NCI-H526 (cell line): ENCODE results near the gene BCORL1.

Experiments
- DNase-seq, 2 experiments: peaks; one replicate each; lab custom pipeline; 2025; lab: John Stamatoyannopoulos, UW

Gene BCORL1

DNA sequence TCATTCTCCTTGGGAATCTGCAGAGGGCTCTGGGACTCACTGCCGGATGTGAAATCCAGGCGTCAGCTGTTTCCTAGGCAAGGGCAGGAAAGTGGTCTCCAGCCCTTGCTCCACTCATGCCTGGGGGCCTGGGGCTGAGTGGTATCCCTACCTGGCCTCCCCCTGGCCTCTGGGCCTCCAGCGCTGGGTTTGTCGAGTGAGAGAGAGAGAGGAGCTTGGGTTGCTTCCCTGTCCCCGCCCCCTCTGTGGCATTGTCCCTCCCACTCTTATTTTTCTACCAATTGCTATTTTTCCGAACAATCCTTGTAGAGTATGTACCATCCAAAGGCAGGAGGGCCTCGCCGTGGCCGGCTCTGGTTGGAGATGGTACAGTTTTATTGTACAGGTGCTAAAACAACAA lies 74.8 kb downstream of the BCORL1 start:
- no peak for DNase-seq

DNA sequence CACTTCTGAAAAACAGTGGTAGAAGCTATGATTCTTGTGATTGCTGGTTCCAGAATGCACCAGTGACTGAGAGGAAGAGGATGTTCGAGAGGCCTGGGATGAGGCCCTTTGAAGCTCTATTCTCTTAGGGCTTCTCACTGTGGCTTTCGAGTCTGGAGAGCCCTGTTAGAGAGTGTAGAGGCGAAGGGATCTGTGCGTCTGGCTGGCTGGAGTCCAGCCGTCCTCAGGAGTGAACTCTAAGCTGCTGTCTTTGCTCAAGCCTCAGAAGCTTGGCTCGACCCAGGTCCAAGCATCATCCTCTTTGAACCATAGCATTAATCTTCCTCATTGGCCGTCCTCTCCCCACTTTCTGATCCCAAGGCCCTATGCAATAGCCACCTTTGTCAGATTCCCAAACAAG lies 76.2 kb downstream of the BCORL1 start:
- no peak for DNase-seq

GRCh38 chrX:130060122-130061069 lies 78.0 kb downstream of the BCORL1 start:
- DNase-seq: peak; percentile 46 to 85

GRCh38 chrX:130066975-130067615 lies 84.7 kb downstream of the BCORL1 start:
- DNase-seq: no peak

DNA sequence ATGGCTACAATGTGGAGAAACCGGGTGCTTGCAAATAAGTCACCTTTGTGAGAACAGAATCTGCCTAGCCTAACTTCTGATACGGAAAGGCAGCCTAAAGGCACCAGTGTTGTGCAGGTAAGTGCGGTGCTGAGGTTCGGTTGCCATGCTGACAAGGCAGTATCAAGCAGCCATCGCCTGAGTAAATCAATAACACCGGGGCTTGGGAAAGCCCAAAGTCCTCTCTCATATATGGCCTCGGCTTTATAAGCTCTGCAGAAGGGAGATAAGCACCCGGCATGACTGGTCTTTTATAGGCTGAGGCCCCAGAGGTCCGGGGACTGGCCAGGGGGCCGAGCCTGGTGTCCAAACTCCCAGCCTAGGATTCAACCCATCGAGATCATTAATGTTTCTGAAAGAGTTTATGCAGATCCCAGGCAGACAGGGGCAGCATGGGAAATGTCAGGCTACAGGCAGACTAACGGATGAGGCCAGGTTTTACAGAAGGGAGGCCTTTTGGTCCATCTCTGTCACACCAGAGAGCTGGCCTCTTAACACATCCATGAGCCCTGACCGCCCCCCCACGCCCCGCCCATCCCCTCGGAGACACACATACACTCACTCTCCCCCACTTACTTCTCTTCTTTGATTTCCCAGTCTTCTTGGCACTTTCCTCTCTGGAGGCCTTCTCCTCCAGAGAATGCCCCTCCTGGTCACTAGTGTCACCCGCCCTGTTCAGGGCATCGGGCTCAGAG lies 89.3 kb downstream of the BCORL1 start:
- no peak for DNase-seq

DNA sequence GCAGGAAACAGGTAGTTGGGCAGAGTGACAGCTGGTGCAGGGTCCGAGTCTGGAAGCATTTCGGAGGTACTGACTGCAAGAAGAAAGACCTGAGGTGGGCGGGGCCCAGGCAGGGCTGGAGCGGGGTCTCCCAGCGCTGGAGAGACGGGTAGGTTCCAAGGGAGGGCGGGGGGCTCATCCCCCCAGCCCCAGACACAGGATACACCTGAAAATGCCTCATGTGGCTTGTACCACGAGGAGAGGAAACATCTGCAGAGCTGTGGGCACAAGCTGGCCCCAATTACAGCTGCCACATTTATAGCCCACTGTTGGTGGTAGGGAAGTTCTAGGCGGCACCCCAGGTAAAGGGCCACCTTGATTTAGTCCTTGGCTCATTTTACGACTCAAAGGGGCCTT lies 89.9 kb downstream of the BCORL1 start:
- DNase-seq: no peak

DNA sequence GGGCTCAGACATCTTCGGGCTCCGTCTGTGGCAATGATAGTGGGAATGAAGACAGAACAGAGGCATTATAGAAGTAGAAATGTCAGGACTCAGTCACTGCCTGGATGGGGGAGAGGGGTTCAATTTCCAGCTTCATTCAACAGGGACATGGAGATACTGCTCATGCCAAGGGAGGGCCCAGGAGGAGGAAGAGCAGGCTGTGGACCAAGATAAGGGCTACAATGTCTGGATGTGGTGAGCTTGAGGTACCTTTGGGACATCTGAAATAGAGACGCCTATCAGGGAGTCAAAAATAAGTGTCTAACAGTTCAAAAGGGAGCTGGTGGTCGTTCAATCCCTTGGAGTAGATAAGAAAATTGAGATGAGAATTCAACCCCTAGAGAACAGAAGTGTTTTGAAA lies 93.3 kb downstream of the BCORL1 start:
- no peak for DNase-seq

- peak; percentile 57 to 75 for DNase-seq
These were observed 97.5 kb downstream of the BCORL1 start for GRCh38 chrX:130079824-130080406.

DNA sequence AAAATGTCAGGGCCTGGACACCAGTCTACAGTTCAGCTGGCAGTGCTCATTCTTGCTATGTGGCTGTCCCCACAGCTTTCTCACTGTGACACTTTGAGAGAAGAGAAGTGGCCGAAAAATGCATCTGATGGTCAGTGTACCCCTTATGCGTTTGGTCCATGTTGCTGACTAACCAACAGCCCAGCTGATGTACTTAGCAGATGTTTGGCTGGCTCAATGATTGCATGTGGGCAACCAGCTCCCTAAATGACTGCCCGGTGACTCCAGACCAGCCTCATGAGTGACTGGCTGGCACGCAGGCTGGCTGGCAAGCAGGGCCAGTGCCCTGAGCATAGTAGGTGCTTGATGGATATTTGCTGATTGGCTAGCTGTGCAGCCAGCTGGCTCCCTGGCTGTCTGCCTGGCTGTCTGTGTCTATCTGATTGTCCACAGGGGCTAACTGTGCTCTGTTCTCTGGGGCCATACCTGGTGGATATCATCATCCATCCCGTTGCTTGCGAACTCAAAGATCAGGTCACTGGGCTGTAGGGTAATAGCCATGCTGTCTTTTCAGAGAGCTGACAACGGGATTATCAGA lies 98.4 kb downstream of the BCORL1 start:
- DNase-seq: no peak

DNA sequence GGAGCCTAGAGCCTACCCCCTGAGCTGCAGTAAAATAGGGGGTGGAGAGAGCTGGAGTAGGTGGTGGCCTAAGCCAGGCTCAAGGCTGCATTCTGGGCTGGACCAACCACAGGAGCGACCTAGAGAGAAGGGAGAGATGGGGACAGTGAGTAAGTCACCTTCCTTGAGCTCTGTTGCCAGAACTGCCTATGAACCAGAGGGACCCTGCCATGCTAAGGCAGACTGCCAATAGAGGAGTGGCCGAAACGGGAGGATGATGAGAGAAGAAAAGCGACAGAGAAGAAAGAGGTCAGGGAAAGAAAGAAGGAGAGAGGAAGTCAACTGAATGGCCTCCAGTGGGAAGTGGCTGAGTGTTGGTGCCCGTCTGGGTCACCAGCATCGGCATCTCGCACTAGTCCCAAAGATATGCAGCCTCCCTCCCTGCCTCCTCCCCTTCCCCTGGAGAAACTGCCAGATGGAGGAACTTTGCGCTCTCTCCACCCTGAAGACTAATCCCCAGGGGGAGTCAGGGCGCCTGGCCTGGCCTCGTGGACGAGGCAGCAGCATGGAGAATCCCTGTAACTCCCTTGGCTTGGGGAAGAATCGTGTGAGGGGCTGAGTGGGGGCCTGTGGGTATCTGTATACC lies 99.1 kb downstream of the BCORL1 start:
- no peak for DNase-seq

- no peak for DNase-seq
These were observed 100.0 kb downstream of the BCORL1 start for GRCh38 chrX:130082244-130083106.

DNA sequence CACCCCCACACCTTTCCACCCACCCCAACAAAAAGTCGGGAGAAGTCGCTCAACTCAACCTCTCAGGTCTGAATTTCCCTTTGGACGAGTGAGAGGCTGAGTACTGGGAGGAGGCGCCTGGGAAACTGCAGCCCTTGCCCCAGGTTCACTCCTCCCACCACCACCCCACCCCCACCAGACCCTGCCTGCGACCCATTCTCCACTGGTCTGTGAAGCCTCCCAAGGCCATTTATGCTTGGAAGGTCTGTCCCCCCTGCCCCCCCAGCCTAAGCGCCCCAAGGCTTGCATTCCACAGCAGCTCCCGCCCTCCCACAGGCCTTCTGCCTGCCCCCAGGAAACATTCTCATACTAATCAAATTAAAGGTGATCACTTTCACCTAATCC lies 100.7 kb downstream of the BCORL1 start:
- DNase-seq: no peak

- DNase-seq: no peak
These were observed 101.4 kb downstream of the BCORL1 start for GRCh38 chrX:130083656-130084382.

GRCh38 chrX:130084631-130085237 lies 102.3 kb downstream of the BCORL1 start:
- no peak for DNase-seq

DNA sequence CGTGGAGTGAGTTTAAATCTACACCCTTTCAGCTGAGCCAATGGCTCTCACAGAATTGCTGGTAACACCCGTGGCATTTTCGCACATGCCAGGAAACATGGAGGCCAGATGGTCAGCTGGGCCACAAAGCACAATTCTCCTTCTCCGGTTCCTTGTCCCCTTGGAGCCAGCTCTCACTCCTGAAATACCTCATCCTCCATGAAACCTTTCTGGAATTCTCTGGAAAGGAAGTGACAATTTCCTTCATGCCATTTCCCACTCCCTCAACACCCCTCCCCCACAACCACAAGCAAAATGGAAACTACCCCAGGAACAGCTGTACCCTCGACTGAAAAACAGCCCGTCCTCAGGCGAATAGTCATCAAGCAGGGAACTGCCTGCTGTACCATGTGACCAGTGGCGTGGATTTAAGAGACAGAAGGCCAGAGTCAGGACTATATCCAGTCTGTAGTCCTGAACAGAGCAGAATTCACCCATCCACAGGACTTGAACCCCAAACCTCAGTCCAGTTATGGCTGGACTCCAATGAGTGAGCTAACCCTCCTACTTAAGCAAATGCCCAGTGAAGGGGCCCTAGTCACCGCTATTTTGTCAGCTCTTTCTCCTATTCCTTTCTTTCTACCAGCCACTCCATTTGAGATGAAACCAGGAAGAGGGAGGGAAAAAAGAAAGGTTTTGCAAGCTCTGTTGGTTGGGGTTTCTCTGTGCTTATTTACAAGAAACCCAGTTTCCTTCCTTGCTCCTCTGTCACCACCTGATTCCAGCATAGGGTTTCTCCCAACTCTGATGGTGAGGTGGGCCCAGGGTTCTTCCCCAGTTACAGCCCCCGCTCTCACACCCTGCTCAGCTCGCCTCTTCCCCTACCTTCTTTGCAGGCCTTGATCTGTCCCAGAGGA lies 103.4 kb downstream of the BCORL1 start:
- DNase-seq: no peak

- DNase-seq: no peak
These were observed 104.2 kb downstream of the BCORL1 start for GRCh38 chrX:130086447-130087206.

- no peak for DNase-seq
These were observed 107.9 kb downstream of the BCORL1 start for GRCh38 chrX:130090364-130090763.
